Hematopoietic multipotent progenitor cell treated with erythropoietin and hydrocortisone succinate and interleukin-3 and kit ligand, for 17 days (in vitro differentiated cells): ENCODE measurements around the gene RNF217.
"Not testable (repeated sequence)": the region's sequence is repeated elsewhere in the genome, so short reads cannot be mapped to it uniquely, and the experiment has no call there.

Experiments
- DNase-seq: peaks from one replicate; pipeline ENCODE4 v3.0.0-alpha.2; 2015; ENCODE audit warnings: low spot score

RNF217 gene

GRCh38 chr6:125015152-125015551 is 52.9 kb downstream of the RNF217 start:
- DNase-seq = no peak

- no peak for DNase-seq
These were observed 55.9 kb downstream of the RNF217 start for GRCh38 chr6:125018136-125018535.

- DNase-seq = no peak
These were observed 57.0 kb downstream of the RNF217 start for GRCh38 chr6:125019281-125019680.

GRCh38 chr6:125019918-125020317 is 57.7 kb downstream of the RNF217 start:
- no peak for DNase-seq

- DNase-seq = no peak
These were observed 58.1 kb downstream of the RNF217 start for GRCh38 chr6:125020385-125020784.

- DNase-seq = no peak
These were observed 60.3 kb downstream of the RNF217 start for GRCh38 chr6:125022391-125022989.

- DNase-seq = no peak
These were observed 63.1 kb downstream of the RNF217 start for GRCh38 chr6:125025164-125025854.

- no peak for DNase-seq
These were observed 65.0 kb downstream of the RNF217 start for GRCh38 chr6:125027287-125027686.

- no peak for DNase-seq
These were observed 68.7 kb downstream of the RNF217 start for GRCh38 chr6:125030969-125031368.

- DNase-seq = no peak
These were observed 69.1 kb downstream of the RNF217 start for GRCh38 chr6:125031385-125031784.

- not testable (repeated sequence) for DNase-seq
These were observed 72.7 kb downstream of the RNF217 start for GRCh38 chr6:125034929-125035328.

- DNase-seq = not testable (repeated sequence)
These were observed 74.2 kb downstream of the RNF217 start for GRCh38 chr6:125036486-125036885.

GRCh38 chr6:125037827-125038226 is 75.6 kb downstream of the RNF217 start:
- no peak for DNase-seq

- DNase-seq = no peak
These were observed 76.7 kb downstream of the RNF217 start for GRCh38 chr6:125038925-125039324.

- DNase-seq = no peak
These were observed 79.7 kb downstream of the RNF217 start for GRCh38 chr6:125041740-125042459.

GRCh38 chr6:125044066-125044465 is 81.8 kb downstream of the RNF217 start:
- no peak for DNase-seq

- no peak for DNase-seq
These were observed 82.4 kb downstream of the RNF217 start for GRCh38 chr6:125044667-125045066.

GRCh38 chr6:125046107-125046925 is 84.1 kb downstream of the RNF217 start:
- no peak for DNase-seq

GRCh38 chr6:125048274-125048673 is 86.0 kb downstream of the RNF217 start:
- no peak for DNase-seq

GRCh38 chr6:125050663-125051318 is 88.6 kb downstream of the RNF217 start:
- no peak for DNase-seq

GRCh38 chr6:125053809-125054208 is 91.6 kb downstream of the RNF217 start:
- no peak for DNase-seq

- DNase-seq = no peak
These were observed 92.1 kb downstream of the RNF217 start for GRCh38 chr6:125054331-125054730.
